T1000 (cell line): ENCODE data around the gene PLCH2.
A peak's percentile ranks its signal among the peaks of the same experiment; 100 is the strongest.
"Not testable (repeated sequence)": the region's sequence is repeated elsewhere in the genome, so short reads cannot be mapped to it uniquely, and the experiment has no call there.

Source experiments
- DNase-seq: peaks from one replicate; lab custom pipeline; 2025; ENCODE audit warnings: mixed read lengths; lab: John Stamatoyannopoulos, UW

The PLCH2 gene

GRCh38 chr1:2544875-2545640 lies 69.0 kb downstream of the PLCH2 start:
- no peak for DNase-seq

GRCh38 chr1:2545754-2546514 lies 69.8 kb downstream of the PLCH2 start:
- DNase-seq, result peak; percentile 88

GRCh38 chr1:2546515-2547209 lies 70.6 kb downstream of the PLCH2 start:
- DNase-seq, result peak; percentile 75

GRCh38 chr1:2547210-2548067 lies 71.3 kb downstream of the PLCH2 start:
- DNase-seq, result no peak

- DNase-seq, result peak; percentile 63
Measured at GRCh38 chr1:2548068-2548589, 72.0 kb downstream of the PLCH2 start.

- DNase-seq, result not testable (repeated sequence)
Measured at GRCh38 chr1:2549367-2550029, 73.4 kb downstream of the PLCH2 start.

GRCh38 chr1:2550309-2550861 lies 74.3 kb downstream of the PLCH2 start:
- not testable (repeated sequence) for DNase-seq

- DNase-seq, result not testable (repeated sequence)
Measured at GRCh38 chr1:2551544-2551943, 75.5 kb downstream of the PLCH2 start.

DNA sequence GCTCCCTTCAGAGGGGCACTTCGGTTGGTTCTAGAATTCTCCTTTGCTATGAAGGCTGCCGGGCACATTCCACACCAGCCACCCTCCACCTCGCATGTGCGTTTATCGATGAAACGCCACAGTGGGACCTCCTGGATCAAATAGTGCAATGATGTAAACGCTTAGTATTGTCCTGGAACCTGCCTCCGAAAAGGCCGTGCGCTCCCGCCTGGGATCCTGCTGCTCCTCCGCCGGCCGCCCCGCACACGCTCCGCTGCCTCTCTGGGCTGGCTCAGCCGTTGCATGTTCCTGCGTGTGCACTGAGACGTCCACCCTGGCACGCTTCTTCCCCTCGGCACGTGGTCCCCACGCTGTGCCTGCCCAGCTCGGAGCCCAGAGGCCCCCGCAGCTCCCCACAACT lies 76.1 kb downstream of the PLCH2 start:
- DNase-seq, result no peak

- DNase-seq, result not testable (repeated sequence)
Measured at GRCh38 chr1:2553076-2553475, 77.0 kb downstream of the PLCH2 start.

DNA sequence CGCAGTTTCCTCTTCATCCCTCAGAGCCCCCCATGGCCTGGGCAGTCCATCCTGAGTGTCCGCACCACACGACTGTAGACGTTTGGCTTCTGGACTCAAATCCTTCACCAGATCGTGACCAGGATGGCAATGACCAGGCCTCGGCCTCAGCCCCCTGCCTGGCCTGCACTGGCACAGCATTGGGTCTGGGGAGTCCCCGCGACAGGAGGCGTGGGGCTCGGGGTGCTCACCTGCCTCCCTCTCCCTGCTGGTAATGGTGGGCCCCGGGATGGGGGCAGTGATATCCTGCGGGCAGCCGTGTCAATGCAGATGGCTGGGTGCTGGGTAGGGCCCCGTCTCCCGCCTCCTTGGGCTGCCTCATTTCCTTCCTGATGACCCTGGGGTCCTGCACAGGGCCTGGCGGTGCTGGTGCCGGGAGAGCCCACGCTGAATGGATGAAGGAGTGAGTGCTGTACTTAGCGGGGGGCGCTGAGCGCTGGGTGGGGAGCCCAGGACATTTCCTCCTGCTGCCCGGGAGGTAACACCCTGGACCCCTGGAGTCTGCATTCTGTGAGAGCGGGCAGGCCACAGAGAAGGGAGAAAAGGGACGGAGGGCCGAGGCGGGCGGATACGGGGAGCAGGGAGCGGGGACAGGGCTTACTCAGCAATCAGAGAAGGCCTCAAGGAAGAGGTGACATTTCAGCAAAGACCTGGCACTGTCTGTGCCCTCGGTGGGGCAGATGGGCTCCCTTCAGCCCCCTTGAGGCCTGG lies 78.0 kb downstream of the PLCH2 start:
- DNase-seq, result no peak

- no peak for DNase-seq
Measured at GRCh38 chr1:2554621-2555387, 78.7 kb downstream of the PLCH2 start.
